HG03432 (cell line): ENCODE data around the gene KCNIP4.

Experiments used
- ATAC-seq: cut with Tn5 transposase; IDR thresholded peaks from one replicate; pipeline ENCODE4 v1.9.1; 2021; ENCODE audit warnings: mild to moderate bottlenecking, moderate library complexity; ENCODE audit not compliant: unreplicated experiment

The KCNIP4 gene

GRCh38 chr4:21699446-21699845 is 249.1 kb downstream of the KCNIP4 start:
- ATAC-seq, result no peak

- no peak for ATAC-seq
Observed at GRCh38 chr4:21697583-21697982, 251.0 kb downstream of the KCNIP4 start.

GRCh38 chr4:21695141-21695540 is 253.4 kb downstream of the KCNIP4 start:
- ATAC-seq, result no peak

GRCh38 chr4:21692241-21692640 is 256.3 kb downstream of the KCNIP4 start:
- ATAC-seq, result no peak

- ATAC-seq, result no peak
Observed at GRCh38 chr4:21688596-21689265, 259.8 kb downstream of the KCNIP4 start.

- ATAC-seq, result no peak
Observed at GRCh38 chr4:21685911-21686310, 262.7 kb downstream of the KCNIP4 start.

- ATAC-seq, result no peak
Observed at GRCh38 chr4:21680326-21680898, 268.2 kb downstream of the KCNIP4 start.

GRCh38 chr4:21678711-21679110 is 269.9 kb downstream of the KCNIP4 start:
- ATAC-seq, result no peak

GRCh38 chr4:21677173-21677572 is 271.4 kb downstream of the KCNIP4 start:
- ATAC-seq, result no peak

- no peak for ATAC-seq
Observed at GRCh38 chr4:21664355-21664754, 284.2 kb downstream of the KCNIP4 start.

GRCh38 chr4:21656832-21657231 is 291.7 kb downstream of the KCNIP4 start:
- no peak for ATAC-seq

- no peak for ATAC-seq
Observed at GRCh38 chr4:21655031-21655430, 293.5 kb downstream of the KCNIP4 start.

GRCh38 chr4:21652508-21653231 is 295.9 kb downstream of the KCNIP4 start:
- no peak for ATAC-seq

GRCh38 chr4:21649391-21650090 is 299.0 kb downstream of the KCNIP4 start:
- ATAC-seq, result no peak

GRCh38 chr4:21645776-21646175 is 302.8 kb downstream of the KCNIP4 start:
- ATAC-seq, result no peak

GRCh38 chr4:21641696-21642095 is 306.9 kb downstream of the KCNIP4 start:
- no peak for ATAC-seq

- no peak for ATAC-seq
Observed at GRCh38 chr4:21638171-21638725, 310.3 kb downstream of the KCNIP4 start.

GRCh38 chr4:21628916-21629610 is 319.5 kb downstream of the KCNIP4 start:
- no peak for ATAC-seq

GRCh38 chr4:21628116-21628670 is 320.4 kb downstream of the KCNIP4 start:
- no peak for ATAC-seq

GRCh38 chr4:21625447-21625846 is 323.1 kb downstream of the KCNIP4 start:
- ATAC-seq, result no peak
